A204.1 (cell line): ENCODE measurements around the gene SPATA6L.

ENCODE experiments used
- FAIRE-seq: peaks from 2 replicates; lab custom pipeline; 2012; peaks lifted over from hg19 to GRCh38; lab: Jason Lieb, UNC

SPATA6L gene

DNA sequence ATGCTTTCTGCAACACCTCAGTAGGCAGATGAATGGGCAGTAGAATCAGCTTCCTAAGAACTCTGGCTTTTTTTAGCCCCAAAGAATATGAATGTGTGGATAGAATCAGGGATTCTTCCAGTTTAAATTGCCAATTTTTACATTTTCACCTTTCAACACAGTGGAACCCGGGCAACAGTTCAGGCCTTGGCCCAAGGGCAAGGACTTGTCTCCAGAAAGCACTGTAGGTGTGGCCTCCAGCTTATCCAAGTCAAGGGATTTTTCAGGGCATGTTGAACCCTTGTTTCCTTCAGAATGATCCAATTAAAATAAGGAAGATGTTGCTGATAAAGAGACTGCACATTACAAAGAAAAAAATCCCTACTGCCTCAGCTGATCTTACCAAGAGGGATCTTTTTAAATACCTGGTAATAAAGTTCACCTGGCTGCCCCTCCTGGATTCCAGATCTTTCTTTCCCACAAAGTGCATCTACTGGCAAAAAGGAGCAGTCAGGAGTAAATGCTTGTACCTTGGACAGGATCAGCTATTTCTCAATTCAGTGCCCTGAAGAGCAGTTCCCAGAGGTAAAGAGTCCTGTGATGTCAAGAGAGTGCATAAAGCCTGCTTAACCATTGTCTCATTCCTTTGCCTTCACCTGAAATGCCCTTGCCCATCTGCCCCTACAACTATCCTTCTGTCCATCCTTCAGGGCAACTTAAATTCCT, 84.3 kb downstream of the SPATA6L start:
- no peak for FAIRE-seq

- no peak for FAIRE-seq
These were observed 85.1 kb downstream of the SPATA6L start for GRCh38 chr9:4581035-4581760.

DNA sequence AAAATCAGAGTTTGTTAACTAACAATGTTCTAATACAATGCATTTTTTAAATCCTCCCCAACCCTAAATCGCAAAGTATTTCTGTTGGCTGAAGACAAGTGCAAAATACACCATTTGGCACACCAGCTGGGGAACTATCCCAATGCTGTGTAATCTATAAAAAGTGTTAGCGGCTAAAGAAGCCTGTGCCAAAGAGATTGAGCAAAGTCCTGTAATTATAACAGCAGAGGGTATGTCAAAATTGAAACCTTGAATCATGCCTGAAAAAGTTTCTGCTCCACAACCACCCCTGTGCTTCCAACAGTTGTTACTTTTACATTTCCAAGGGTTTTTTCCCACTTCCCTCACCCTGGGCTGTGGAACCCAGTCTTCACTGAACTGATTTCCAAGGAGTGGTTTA, 87.3 kb downstream of the SPATA6L start:
- no peak for FAIRE-seq

DNA sequence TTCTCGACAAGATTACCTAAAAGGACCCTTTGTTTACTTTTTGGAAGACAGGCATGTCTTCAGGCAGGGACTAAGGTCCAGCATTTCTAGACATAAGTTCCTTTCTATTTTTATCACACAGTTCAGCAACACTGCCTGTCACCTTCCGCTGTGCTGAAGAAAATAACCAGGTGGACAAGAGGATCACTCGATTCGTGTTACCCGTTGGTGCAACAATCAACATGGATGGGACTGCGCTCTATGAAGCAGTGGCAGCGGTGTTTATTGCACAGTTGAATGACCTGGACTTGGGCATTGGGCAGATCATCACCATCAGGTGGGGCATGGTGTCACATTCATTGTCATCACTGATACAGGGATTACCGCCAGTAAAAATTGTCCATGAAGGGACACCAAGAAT, 89.8 kb downstream of the SPATA6L start:
- FAIRE-seq, result no peak

DNA sequence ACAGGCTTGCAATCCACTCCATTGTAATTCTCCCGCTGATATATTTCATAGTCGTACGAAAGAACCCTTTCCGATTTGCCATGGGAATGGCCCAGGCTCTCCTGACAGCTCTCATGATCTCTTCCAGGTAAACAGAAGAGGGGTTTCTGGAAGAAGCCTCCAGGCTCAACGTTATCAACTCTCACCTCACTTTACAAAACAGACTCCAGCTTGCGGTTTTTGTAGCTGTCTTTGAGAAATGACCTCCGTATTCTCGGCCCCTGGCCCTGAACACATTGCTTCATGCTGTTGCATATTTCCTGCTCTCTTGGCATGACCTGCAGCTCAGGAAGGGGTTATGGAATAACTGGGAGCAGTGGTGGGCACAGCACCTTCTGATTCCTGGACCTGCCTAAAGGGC, 90.3 kb downstream of the SPATA6L start:
- FAIRE-seq, result no peak

GRCh38 chr9:4574657-4575243, 91.5 kb downstream of the SPATA6L start:
- no peak for FAIRE-seq

DNA sequence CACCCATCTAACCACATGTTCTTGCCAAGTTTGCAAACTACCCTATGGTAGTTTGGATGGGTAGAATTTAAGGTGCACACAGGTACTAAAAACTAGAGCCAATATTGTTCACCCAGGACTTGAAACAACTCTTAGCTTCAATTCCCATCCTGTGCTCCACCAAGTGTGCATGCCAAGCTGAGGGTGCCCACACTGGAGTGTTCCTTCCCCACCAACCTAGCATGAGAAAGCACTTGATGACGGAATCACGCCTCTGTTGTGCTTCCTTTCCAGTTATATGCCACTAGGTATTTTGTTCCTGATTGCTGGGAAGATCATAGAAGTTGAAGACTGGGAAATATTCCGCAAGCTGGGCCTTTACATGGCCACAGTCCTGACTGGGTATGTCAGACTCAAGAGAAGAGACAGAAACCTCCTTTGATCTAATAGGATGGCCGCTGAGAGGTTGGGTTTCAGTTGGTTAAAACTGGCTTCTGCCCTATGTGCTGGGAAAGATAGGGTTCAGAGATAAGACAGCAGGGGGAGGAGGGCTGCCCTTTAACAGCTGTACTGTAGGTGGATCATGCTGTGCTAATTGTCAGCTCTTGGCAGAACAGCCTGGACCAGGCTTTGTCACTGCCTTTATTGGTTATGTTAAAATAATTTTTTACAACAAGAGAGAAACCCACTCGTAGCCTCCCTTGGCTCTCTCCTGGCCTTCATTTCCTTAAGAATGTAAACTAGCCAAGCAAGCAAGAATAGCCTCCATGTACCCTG, 92.5 kb downstream of the SPATA6L start:
- FAIRE-seq, result no peak

DNA sequence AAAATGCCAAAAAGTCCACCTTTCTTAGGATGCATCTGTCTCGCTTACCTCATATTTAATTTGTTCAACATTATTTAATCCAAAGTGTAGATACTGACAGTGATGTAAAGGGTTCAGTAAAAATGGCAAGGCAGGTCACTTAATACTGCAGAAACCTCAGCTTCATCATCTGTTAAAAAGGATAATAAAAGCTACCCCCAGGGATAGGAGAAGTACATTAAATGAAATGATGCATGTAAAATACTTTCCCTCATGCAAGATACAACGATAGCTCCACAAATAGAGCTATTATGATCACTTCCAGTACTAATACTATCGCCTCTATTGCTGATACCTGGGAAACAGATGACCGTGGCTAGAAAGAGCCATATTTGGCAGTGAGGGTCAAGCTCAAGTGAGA, 93.1 kb downstream of the SPATA6L start:
- no peak for FAIRE-seq

- no peak for FAIRE-seq
These were observed 94.0 kb downstream of the SPATA6L start for GRCh38 chr9:4572184-4572826.

DNA sequence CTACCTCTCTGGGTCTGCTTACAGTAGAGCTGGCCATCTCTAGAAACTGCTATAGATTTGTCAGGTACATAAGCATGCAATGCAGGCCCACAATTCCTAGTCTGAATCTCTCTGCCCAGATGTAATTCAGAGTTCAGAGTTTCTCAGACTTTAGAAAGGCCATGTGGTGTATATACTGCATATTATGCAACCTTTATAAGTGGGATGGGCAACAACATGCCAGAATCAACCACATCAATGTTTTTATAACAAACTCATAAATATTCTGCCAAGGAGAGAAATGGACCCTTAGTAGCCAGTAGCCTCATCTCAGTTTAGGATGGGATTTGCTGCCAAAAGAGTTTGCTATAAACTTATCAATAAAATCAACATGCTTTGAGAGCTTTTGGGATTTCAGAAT, 97.2 kb downstream of the SPATA6L start:
- no peak for FAIRE-seq

- no peak for FAIRE-seq
These were observed 98.7 kb downstream of the SPATA6L start for GRCh38 chr9:4567601-4568000.

DNA sequence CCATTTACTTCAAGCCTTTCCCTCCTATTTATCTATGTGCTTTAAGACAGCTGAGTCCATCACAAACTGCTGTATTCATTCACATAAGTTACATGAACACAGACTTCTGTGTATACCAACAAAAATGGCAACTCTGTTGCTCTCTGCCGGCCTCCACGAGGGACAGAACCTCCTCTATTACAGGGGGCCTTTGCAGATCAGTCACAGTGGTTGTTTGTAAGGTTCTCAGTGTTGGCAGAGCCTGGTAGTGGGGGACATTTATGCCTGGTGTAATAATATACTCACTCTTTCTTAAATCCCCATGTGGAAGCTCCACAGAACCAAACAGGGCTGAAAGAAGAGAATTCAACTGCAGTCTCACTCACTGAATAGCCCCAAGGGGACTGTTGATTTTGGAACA, 99.5 kb downstream of the SPATA6L start:
- FAIRE-seq, result no peak

DNA sequence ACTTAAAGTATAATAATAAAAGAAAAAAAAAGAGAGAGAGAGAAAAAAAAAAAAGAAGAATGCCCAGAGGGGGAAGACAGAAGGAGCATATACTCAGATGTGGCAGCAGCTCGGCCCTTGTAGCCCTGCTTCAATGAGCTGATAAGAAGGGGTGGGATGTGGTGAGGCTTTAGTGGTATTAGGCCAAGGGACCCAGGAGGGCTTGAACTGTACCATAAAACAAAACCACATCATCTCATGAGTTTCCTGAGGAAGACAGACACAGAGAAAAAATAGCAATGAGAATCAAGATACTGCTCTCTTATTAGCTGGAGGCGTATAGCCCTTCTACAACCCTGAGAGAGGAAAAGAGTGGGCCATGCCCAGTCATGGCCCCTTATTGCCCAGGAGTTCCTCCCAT, 103.2 kb downstream of the SPATA6L start:
- no peak for FAIRE-seq

- no peak for FAIRE-seq
These were observed 106.8 kb downstream of the SPATA6L start for GRCh38 chr9:4559261-4560182.

- no peak for FAIRE-seq
These were observed 107.8 kb downstream of the SPATA6L start for GRCh38 chr9:4558371-4558998.

DNA sequence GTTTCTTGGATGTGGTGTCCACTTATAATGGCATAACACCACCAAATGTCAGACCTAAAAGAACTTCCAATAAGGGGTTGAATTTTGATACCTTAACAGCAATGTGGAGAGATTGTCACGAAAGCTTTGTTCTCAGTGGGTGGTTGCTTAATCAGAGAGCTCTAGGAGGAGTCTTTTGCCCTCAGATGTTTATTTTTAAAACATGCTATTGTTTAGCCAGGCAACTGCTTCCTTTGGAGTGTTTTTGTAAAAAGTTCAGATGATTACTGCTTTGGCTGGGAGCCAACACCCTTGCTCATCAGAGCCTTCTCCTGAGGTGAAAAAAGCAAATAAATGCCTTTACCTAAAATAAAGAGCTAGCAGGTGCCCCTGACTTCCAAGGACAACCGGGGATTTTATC, 111.0 kb downstream of the SPATA6L start:
- FAIRE-seq, result no peak

- FAIRE-seq, result no peak
These were observed 112.3 kb downstream of the SPATA6L start for GRCh38 chr9:4553951-4554381.

- FAIRE-seq, result no peak
These were observed 115.3 kb downstream of the SPATA6L start for GRCh38 chr9:4550777-4551484.

GRCh38 chr9:4549751-4550295, 116.5 kb downstream of the SPATA6L start:
- no peak for FAIRE-seq
